ENCODE results near the gene MYO16.

GRCh38 chr13:109007946-109008345 lies 378.5 kb downstream of the MYO16 start:
- no peak for TF ChIP-seq POLR2A (IDR thresholded peaks at IDR 0.05)
- no peak for TF ChIP-seq CTCF (IDR thresholded peaks at IDR 0.05)
